Stimulated activated CD4-positive, alpha-beta T cell treated with anti-CD3 and anti-CD28 coated beads, Interleukin-1b, Interleukin-23, amount 100 ng/mL, for 1 hour (primary cell): ENCODE results near the gene MISP.

Source experiments
- DNase-seq, 2 donors: peaks; one replicate each; pipeline ENCODE4 v3.0.0-alpha.2; 2020; ENCODE audit warnings: low read depth in 2 of 2

MISP gene

DNA sequence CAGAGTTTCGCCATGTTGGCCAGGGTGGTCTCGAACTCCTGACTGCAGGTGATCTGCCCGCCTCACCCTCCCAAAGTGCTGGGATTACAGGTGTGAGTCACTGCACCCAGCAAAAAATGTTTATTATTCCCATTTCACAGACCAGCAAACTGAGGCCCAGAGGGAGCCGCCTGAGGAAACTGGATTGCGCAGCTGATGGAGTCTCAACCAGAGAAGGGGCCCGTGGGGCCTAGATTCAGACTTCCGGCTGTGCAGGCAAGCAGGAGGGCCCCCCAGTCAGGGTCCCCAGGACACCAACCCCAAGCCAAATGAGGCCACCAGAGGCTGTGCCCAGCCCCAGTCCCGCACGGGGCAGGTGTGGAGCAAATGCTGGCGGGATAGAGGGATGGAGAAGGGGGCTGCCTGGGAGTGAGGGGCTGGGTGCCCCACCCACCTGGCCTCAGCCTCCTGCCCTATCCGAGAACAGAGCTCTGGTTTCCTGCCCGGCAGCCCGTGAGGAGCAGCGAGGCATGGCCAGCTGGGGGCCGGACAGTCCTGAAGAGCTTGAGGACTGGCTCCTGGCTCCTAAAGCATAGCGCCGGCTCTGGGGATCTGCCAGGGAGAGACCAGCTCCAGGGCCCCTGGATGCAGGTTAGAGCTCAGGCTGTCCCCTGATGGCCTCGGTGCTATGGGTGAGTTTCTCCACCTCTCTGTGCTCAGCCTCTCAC, 22.0 kb downstream of the MISP start:
- DNase-seq, result no peak

DNA sequence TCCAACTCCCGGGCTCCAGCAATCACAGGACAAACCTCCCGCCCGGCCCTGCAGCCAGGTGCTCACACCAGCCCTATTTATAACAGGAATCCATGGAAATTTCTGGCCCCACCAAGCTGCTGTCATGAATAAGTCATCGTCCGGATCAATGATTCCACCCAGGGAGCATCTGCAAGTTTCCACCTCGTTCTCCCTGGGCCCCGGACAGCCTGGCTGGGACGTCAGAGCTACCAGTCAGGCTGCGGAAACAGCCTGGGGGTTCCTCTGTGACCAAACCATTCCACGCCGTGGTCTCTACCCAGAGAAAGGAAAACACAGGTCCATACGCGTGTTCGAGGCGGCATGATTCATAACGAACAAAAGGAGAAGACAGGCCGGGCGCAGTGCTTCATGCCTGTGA, 25.6 kb downstream of the MISP start:
- DNase-seq, result no peak

DNA sequence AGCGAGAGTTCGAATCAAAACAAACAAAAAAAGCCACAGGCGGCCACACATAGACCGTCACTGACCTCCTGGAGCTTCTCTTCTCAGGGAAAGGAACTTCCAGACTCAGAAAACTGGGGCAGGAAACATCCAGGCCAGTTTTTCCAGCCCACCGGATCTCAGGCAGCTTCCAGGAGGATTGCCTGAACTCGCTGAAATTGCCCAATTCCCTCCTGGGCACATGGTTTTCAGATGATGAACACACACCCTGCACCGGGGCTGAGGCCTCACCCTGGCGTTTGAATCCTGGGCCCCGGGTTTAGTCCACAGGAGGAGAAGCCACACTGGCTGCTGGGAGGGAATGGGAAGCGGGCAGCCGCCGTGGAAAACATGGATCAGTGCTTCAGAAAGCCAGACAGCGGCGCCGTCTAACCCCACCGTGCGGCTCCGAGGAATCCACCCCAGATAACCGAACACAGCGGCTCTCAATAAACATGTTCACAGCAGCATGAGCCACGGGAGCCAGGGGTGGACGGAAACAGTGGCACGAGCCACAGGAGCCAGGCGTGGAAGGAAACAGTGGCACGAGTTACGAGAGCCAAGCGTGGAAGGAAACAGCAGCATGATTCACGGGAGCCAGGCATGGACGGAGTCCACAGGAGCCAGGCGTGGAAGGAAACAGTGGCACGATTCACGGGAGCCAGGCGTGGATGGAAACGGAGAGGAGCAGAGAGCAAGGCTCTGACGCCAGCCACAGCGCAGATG, 28.2 kb downstream of the MISP start:
- DNase-seq, result no peak

DNA sequence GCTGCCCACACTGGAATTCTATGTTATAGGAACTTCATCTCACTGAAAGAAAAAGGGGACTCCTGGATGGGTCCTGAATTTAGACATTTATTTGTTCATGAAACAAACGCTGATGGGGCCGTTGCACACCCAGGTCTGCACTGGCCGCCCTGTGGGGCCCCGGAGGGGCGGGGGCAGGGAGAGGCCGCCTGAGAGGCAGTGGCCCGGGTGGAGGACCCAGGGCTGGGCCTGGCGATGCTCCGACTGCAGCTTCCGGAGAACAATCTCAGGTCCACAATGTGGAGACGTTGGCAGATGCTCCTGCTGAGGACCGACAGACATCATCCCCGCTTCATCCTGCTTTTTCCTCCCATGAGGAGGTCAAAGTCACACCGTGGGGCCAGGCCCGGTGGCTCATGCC, 30.0 kb downstream of the MISP start:
- DNase-seq, result no peak

DNA sequence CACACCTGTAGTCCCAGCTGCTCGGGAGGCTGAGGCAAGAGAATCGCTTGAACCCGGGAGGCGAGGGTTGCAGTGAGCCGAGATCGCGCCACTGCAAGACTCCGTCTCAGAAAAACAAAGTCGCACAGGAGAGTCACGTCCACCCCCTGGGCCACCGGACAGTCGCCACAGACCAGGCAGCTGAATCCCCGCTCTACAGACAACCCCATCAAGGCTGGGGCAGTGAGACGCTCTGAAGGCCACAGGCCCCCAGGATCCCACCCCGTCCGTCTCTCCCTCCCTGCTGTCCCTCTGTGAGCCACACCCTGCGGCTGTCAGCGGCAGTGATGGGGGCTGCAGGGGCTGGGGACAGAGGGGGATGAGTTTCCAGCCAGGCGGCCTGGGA, 30.9 kb downstream of the MISP start:
- DNase-seq, result no peak

DNA sequence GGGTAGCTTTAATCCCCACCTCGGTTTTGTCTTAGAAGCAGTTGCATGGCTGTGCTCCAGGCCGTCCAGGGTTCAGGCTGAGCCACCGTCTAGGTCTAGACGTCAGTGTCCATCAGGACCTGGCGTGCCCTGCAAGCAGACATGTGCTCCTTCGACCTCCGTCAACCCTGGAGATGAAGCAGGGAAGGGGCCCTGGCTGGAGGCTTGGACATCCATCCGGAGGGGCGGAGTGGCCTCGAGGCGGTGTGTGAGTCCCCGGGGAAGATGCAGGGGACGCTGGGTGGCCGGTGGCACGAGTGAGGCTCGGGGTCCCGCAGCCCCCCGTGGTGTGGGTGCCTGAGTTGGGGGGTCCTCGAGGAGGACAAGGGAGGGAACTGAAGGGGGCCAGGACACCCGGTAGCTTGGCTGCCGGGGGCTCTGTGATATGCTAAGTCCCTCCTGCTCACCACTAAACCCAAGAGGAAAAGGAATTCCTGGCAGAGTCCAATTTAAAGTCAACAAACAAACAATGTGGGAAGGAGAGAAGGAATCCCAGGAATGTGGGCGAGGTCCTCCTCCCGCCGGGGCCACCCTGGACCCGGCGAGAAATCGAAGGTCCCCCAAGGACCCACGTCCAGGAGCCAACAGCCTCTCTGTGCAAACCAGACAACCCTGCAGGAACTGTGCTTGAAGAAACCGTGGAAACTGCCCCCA, 31.4 kb downstream of the MISP start:
- no peak for DNase-seq

DNA sequence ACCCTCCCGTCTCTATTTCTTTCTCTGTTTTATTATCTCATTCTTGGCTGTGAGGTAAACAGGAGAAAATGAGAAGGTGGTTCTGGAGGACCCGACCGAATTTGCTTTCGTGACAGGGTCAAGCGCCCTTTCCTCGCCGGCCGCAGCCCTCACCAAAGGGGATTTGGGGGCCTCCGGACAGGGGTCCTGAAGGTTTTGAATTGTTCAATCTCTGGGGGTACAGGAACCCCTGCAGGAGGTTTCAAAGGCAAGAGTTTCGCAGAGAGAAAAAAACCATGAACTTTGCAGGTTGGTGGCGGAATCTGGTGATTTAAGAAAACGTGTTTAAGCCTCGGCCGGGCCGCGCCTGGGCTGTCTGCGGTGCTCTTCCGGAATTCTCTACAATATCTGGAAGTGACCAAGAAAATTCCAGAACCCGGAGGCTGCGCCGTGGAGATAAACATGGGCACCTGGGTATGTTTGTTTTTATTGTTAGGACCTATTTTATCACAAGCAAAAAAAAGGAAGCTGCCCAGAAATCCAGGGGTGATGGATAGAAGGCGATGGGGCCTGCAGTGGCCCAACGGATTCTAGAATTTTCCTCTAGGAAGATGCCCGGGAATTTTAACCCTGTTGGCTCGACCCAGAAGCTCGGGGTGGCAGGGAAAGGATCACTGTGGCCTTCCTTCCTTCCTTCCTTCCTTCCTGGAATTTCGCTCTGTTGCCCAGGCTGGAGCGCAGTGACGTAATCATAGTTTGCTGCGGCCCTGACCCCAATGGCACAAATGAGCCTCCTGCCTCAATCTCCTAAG, 32.2 kb downstream of the MISP start:
- DNase-seq, result no peak

DNA sequence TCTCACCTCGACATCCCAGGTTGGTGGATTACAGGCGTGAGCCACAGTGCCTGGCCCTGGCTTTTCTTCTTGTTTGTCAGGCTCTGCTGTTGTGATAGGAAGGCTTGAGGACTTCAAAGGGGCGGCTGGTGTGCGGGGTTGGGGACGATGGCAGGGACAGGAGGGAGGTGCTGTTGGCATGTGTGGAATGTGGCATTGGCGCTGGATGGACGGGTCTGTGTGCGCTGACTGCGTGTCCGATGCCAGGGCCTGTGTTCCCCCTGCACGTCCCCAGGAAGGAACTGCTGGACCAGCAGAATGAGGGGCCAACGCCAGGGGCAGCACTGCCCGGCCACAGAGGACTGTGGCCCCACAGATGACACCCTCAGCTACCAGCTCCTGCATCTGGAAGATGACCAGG, 33.6 kb downstream of the MISP start:
- DNase-seq, result no peak

DNA sequence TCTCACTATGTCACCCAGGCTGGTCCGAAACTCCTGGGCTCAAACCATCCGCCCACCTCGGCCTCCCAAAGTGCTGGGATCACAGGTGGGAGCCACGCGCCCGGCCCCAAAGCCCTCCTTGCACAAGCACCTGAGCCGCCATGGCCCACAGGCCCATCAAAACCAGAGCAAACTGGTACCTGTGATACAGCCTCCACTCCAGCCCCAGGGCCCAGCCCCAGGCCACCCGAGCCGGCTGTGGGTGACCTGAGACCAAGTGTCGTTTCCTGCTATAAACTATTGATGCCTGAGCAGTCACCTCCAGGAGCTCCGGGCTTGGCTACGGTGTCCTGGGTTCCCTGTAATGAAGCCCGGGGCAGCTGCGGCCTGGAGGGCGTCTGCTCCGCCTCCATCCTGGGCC, 36.6 kb downstream of the MISP start:
- no peak for DNase-seq

DNA sequence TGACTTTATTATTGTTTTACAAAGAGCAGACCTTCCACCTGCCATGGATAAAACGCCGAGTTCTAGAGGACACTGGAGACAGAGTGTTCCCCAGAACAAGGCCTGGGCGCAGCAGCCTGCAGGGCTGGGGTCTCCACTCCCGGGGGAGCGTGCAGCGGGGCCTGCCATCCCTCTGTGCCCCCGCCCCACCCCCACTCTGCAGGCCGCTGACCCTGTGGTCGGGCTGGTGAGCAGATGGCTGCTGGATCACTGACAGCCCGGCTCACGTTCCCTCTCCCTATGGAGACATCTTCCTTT, 37.7 kb downstream of the MISP start:
- DNase-seq, result no peak

DNA sequence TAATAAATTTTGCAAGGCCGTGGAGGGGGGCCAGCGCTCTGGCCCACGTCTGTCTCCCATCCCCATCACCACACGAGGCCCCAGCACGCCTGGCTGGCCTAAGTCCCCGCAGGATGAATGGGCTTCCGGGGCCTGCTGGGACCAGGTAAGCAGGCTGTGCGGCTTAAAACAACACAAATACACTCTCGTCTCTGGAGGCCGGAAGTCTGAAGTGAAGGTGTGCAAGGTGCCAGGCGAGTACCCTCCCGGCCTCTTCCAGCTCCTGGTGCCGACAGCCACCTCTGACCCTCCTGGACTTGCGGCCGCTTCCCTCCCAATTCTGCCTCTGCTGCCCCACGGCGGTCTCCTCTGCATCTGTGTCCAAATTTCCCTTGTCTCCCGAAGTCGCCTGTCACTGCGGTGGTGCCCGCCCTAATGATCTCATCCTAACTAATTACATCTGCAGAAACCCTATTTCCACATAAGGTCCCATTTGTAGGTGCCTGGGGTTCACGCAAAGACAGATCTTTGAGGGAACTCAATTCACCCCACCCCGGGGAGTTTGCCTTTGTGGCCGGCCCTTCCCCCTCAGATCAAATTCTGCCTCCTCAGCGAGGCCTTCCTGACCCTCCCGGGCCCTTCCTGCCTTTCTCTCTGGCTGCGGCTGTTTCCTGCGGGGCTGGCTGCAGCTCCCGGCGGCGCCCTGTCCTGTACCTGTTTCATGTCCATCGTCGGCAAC, 38.2 kb downstream of the MISP start:
- DNase-seq, result no peak

DNA sequence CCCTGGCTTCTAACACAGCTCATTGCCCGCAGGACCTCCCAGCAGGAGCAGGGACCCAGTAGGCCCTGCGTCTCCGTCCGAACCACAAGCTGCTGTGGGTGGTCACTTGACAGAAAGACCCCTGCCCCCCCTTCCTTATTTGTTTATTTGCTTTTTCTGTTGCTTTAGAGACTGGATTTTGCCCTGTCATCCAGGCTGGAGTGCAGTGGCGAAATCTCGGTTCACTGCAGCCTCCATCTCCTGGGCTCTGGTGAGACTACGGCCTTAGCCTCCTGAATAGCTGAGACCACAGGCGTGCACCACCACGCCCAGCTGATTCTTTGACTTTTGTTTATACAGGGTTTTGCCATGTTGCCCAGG, 38.8 kb downstream of the MISP start:
- DNase-seq, result no peak

DNA sequence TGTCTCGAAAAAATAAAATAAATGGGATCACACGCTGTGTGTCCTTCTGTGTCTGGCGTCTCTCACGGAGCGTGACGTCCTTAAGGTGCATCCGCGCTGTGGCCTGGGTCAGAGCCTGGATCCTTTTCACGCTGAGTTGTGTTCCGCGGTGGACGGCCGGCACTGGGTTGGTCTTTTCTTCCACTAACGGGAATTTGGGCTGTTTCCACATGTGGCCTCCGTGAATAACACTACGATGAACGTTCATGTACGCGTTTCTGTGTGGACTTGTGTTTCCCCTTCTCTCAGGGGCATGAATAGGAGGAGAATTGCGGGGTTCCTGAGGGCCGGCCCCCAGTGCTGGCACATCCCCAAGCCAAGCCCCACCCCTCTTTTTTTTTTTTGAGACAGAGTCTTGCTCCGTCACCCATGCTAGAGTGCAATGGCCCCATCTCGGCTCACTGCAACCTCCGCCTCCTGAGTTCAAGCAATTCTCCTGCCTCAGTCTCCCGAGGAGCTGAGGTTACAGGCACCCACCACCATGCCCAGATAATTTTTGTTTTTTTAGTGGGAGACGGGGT, 40.2 kb downstream of the MISP start:
- no peak for DNase-seq

DNA sequence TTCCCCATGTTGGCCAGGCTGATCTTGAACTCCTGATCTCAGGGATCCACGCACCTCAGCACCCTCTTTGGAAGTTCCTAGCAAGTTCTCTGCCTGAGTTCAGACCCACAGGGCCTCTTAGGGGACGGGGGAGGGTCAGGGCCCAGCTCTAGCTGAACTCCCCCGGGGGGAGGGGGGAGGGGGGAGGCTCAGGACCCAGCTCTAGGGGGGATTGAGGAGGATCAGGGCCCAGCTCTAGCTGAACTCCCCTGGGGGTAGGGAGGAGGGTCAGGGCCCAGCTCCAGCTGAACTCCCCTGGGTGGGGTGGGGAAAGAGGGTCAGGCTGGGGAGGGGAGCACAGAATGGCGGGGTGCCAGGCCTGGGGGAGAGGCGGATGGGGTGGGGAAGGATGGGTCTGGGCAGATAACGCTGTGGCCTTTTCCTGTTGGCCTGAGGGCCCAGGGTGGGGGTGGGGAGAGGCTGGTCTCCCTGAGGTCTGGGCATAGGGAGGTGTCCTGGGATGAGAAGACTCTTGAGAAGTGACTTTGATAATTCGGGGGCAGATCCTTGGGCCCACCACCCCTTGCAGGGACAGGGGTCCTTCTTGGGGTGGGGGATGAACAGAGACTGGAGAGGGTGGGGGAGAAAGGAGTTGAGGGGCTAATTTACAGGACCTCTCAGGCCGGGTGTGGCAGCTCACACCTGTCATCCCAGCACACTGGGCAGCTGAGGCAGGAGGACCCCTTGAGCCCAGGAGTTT, 40.8 kb downstream of the MISP start:
- no peak for DNase-seq

DNA sequence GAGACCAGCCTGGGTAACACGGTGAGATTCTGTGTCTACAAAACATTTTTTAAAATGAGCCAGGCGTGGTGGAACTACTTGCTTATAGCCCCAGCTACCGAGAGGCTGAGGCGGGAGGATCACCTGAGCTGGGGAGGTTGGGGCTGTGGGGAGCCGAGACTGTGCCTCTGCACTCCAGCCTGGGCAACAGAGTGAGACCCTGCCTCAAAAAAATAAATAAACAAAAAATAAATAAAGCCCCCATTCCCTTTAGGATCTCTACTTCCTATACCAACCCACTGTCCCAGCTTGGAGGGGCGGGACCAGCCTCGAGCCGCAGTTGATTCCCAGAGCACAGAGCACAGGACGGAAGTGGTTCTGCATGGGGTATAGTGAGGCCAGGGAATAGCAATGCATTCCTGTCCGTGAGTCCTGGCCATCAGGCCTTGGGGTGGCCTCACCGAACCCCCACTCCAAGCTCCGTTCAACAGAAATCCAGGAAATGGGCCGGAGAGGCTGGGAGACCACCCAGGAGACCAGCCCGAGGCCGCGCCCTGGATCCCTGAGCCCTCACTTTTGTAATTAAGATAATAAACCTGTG, 41.5 kb downstream of the MISP start:
- DNase-seq, result no peak

DNA sequence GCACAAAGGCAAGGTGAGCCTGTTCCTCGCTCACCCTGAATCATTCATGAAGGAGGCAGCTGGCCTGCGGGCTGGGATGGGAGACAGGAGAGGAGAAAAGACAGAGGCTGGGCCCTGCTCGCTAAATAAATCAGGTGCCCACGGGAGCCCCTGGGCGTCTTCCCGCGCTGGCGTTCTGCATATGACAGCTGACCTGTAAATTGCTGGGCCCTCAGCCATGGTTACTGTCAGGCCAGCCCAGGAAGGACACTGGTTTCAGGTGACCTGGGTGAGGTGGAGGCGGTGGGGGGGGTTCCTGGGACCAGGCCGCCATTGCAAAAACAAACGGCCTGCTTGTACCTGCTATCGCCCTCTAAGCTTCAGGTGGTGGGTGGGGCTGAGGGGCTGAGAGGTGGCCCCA, 42.9 kb downstream of the MISP start:
- DNase-seq, result no peak

DNA sequence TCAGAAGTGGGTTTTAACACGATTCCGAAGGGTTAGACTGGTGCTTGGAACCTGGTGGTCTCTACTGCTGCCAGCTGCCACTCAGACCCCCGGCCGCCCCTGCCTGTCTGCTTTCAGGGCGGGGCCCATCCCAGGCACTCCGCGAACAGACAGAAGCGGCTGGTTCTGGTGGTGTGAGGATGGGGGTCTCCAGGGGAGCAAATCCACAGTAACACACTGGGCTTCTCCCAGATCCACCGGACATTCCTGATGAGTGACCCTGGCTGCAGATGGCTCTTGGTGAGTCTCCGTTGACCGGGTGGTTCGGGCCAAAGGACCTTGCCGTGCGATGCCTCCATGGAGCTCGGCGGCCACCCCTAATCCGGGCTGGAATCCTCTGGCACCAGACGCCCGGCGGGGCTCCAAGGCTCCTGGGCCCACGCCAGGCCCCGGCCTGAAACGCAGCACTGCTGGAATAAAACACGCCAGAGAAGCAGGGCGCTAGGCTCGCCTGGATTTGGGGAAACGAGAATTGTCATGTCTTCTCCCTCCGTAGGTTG, 44.2 kb downstream of the MISP start:
- no peak for DNase-seq

DNA sequence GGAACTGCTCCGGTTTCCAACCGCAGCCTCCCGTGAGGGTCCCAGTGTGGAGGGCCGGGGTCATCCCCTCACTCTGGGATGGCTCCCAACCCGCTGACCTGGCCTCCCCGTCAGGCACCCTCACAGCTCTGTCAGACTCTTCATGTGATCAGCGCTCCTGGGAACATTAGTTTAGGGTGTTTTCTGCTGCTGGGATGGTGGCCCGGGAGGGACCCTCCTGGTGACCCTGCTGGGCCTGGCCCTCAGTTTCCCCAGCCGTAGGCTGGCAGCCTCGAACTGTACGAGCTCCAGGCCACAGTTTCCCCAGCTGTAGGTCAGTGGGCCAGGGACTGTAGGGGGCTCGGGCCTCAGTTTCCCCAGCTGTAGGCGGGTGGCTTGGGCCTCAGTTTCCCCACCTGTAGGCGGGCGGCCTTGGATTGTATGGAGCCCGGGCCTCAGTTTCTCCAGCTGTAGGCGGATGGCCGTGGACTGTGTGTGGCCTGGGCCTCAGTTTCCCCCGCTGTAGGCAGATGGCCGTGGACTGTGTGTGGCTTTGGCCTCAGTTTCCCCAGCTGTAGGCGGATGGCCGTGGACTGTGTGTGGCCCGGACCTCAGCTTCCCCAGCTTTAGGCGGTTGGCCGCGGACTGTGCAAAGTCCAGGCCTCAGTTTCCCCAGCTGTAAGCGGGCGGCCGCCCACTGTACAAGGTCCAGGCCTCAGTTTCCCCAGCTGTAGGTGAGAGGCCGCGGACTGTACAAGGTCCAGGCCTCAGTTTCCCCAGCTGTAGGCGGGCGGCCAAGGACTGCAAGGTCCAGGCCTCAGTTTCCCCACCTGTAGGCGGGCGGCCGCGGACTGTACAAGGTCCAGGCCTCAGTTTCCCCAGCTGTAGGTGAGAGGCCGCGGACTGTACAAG, 45.0 kb downstream of the MISP start:
- no peak for DNase-seq
